Measurements from ENCODE around the gene RBM28.

GRCh38 chr7:128390871-128391565, 47.3 kb upstream of the RBM28 start:
- TF ChIP-seq POLR2A (IDR thresholded peaks at IDR 0.05) (no peak), CTCF (IDR thresholded peaks at IDR 0.05) (no peak)

All from transverse colon (tissue), 3 donors.